CD4-positive, alpha-beta T cell (primary cell): ENCODE measurements around the gene PARVB. TPM values are rescaled to one million over a fixed set of nuclear protein-coding genes. Genes with fewer than 3 reads are reported as not detected.

Experiments used
- ATAC-seq: fragments of 200-7000 bp; cut with Tn5 transposase; one replicate; pipeline ENCODE4 v1.10.0; 2022; ENCODE audit warnings: mild to moderate bottlenecking; ENCODE audit not compliant: poor library complexity
- CTCF ChIA-PET: fragments of 350-600 bp; sonication (Branson Sonifier 250); formaldehyde crosslinking; loops from one replicate; lab custom pipeline; 2021; ENCODE audit warnings: antibody characterized with exemption, inconsistent platforms; lab: Charles Lee
- POLR2A ChIA-PET: fragments of 350-600 bp; sonication (Branson Sonifier 250); formaldehyde crosslinking; loops from one replicate; lab custom pipeline; 2021; ENCODE audit warnings: antibody characterized with exemption, inconsistent platforms; lab: Charles Lee
- DNase-seq, 14 experiments: peaks; one replicate each; pipeline ENCODE4 v3.0.0-alpha.2; 2013 to 2020; ENCODE audit warnings: mixed read lengths in 2 of 14
- H3K27ac ChIP-seq, 2 donors: one replicate each; pipeline versions ENCODE4 v1.5.1 to v1.7.0; 2013; ENCODE audit warnings: low read length in 2 of 2, low read depth in 1 of 2, mild to moderate bottlenecking in 1 of 2
- H3K27me3 ChIP-seq, 2 experiments: 1 replicate in 1 of 2; 2 replicates in 1 of 2; pipeline versions ENCODE4 v1.6.1 to v1.7.0; 2013; ENCODE audit warnings: low read length in 2 of 2, control low read depth in 1 of 2, mild to moderate bottlenecking in 1 of 2, moderate library complexity in 1 of 2; ENCODE audit not compliant: insufficient read depth in 2 of 2, control insufficient read depth in 1 of 2
- H3K36me3 ChIP-seq: one replicate; pipeline ENCODE4 v1.6.1; 2013; ENCODE audit warnings: low read length, control low read depth; ENCODE audit not compliant: insufficient read depth
- H3K4me1 ChIP-seq: one replicate; pipeline ENCODE4 v1.6.1; 2013; ENCODE audit warnings: low read length, control low read depth; ENCODE audit not compliant: insufficient read depth
- H3K4me3 ChIP-seq: one replicate; pipeline ENCODE4 v1.5.1; 2013; ENCODE audit warnings: mild to moderate bottlenecking, low read length, moderate library complexity
- H3K9me3 ChIP-seq, 2 experiments: 1 replicate in 1 of 2; 2 replicates in 1 of 2; pipeline versions ENCODE4 v1.6.1 to v1.7.0; 2013; ENCODE audit warnings: low read length in 2 of 2, mild to moderate bottlenecking in 2 of 2, control low read depth in 1 of 2, moderate library complexity in 1 of 2; ENCODE audit not compliant: control insufficient read depth in 1 of 2, insufficient read depth in 1 of 2
- H3K27ac Mint-ChIP-seq: one replicate; pipeline ENCODE4 v1.8.0; 2020; ENCODE audit warnings: mixed read lengths
- H3K27me3 Mint-ChIP-seq: one replicate; pipeline ENCODE4 v1.8.0; 2021; ENCODE audit warnings: mixed read lengths
- H3K36me3 Mint-ChIP-seq: one replicate; pipeline ENCODE4 v1.8.0; 2021; ENCODE audit warnings: low read depth, mixed read lengths
- H3K4me1 Mint-ChIP-seq: one replicate; pipeline ENCODE4 v1.8.0; 2021; ENCODE audit warnings: low read depth, mixed read lengths
- H3K4me3 Mint-ChIP-seq: one replicate; pipeline ENCODE4 v1.8.0; 2020; ENCODE audit warnings: mild to moderate bottlenecking, mixed read lengths
- H3K9me3 Mint-ChIP-seq: one replicate; pipeline ENCODE4 v1.8.0; 2020; ENCODE audit warnings: mixed read lengths
- CTCF ChIP-seq: fragments of 200-600 bp; IDR thresholded peaks from one replicate; pipeline ENCODE4 v1.8.0; 2022; ENCODE audit warnings: antibody characterized with exemption, mild to moderate bottlenecking
- intact Hi-C, 2 experiments: fragments of 100-400 bp; cut with DNase I in 1 of 2; cut with micrococcal nuclease in 1 of 2; formaldehyde crosslinking; loops; one replicate each; pipeline versions ENCODE4 v1.15.1 to v1.9.0; 2023 to 2025; cut with DNase I, micrococcal nuclease
- total RNA-seq, 174 experiments: library from RNA in 2 of 174; stranded (reverse) in 2 of 174; gene quantifications; one replicate each; pipeline ENCODE4 v1.2.3 and lab custom pipeline; 2021 to 2026

PARVB gene
- total RNA-seq, 2 experiments from 2014 or later = 6.2 to 6.4 TPM

- POLR2A ChIA-PET = no interaction called here
- intact Hi-C loops = no loop called here
- H3K36me3 Mint-ChIP-seq = peaks cover 4% of the 10 kb centered on the region
- ATAC-seq (no peak), DNase-seq (no peak)
- H3K4me3 Mint-ChIP-seq = no peak overlapping the region
- H3K4me1 Mint-ChIP-seq = no peaks in the 10 kb centered on the region
- Histone ChIP-seq H3K4me3 (no peak overlapping the region), H3K27me3 (no peaks in the 10 kb centered on the region), H3K4me1 (peaks cover 5% of the 10 kb centered on the region), H3K27ac (no peak overlapping the region), H3K9me3 (no peaks in the 10 kb centered on the region), H3K36me3 (no peaks in the 10 kb centered on the region)
- CTCF ChIA-PET = no interaction called here
- no peaks in the 10 kb centered on the region for H3K9me3 Mint-ChIP-seq
- no peaks in the 10 kb centered on the region for H3K27me3 Mint-ChIP-seq
- no peak for TF ChIP-seq CTCF
- H3K27ac Mint-ChIP-seq = no peak overlapping the region
Measured at GRCh38 chr22:44157916-44158618, 134.0 kb downstream of the PARVB start.

- ChIA-PET CTCF (no interaction called here), POLR2A (no interaction called here)
- Mint-ChIP-seq H3K4me3 (no peak overlapping the region), H3K27me3 (no peaks in the 10 kb centered on the region), H3K9me3 (no peaks in the 10 kb centered on the region), H3K27ac (no peak overlapping the region), H3K36me3 (peaks cover 4% of the 10 kb centered on the region), H3K4me1 (no peaks in the 10 kb centered on the region)
- intact Hi-C loops = no loop called here
- Histone ChIP-seq H3K9me3 (no peaks in the 10 kb centered on the region), H3K27me3 (no peaks in the 10 kb centered on the region), H3K4me1 (peaks cover 2% of the 10 kb centered on the region), H3K36me3 (no peaks in the 10 kb centered on the region), H3K4me3 (no peak overlapping the region), H3K27ac (no peak overlapping the region)
- no peak for TF ChIP-seq CTCF
- DNase-seq = no peak
- ATAC-seq = no peak
Measured at GRCh38 chr22:44158816-44159215, 134.7 kb downstream of the PARVB start.

- H3K27me3 Mint-ChIP-seq = no peaks in the 10 kb centered on the region
Measured at GRCh38 chr22:44159221-44159620, 135.1 kb downstream of the PARVB start.

More at GRCh38 chr22:44159221-44159620, 135.1 kb downstream of the PARVB start:
- no peak for ATAC-seq
- ChIA-PET POLR2A (no interaction called here), CTCF (no interaction called here)
- H3K4me3 ChIP-seq = no peak overlapping the region
- intact Hi-C loops = no loop called here
- DNase-seq = no peak
- H3K27me3 ChIP-seq = no peaks in the 10 kb centered on the region
- H3K9me3 Mint-ChIP-seq = no peaks in the 10 kb centered on the region
- H3K9me3 ChIP-seq = no peaks in the 10 kb centered on the region
- no peaks in the 10 kb centered on the region for H3K4me1 Mint-ChIP-seq
- no peak overlapping the region for H3K27ac Mint-ChIP-seq
- H3K36me3 Mint-ChIP-seq = peaks cover 4% of the 10 kb centered on the region
- no peak overlapping the region for H3K27ac ChIP-seq
- TF ChIP-seq CTCF = no peak
- H3K4me1 ChIP-seq = no peaks in the 10 kb centered on the region
- no peaks in the 10 kb centered on the region for H3K36me3 ChIP-seq
- no peak overlapping the region for H3K4me3 Mint-ChIP-seq
